ENCODE results near the gene SLC38A1.

- TF ChIP-seq CTCF (IDR thresholded peaks at IDR 0.05; ENCODE audit: low read length): no peak
- TF ChIP-seq EZH2 (IDR thresholded peaks at IDR 0.05; ENCODE audit: borderline replicate concordance, low read length): no peak
Observed at GRCh38 chr12:46265734-46266133, 3.1 kb downstream of the SLC38A1 start.
